GM12872 (cell line): ENCODE data around the gene ID2.

Experiments
- CTCF ChIP-seq: IDR thresholded peaks from 3 replicates; pipeline ENCODE4 v1.5.1; 2011; ENCODE audit warnings: low read depth, mild to moderate bottlenecking, low read length, moderate library complexity; ENCODE audit not compliant: insufficient read depth

ID2 gene

GRCh38 chr2:8697190-8697589 is 15.3 kb downstream of the ID2 start:
- no peak for TF ChIP-seq CTCF

- no peak for TF ChIP-seq CTCF
These were observed 18.0 kb downstream of the ID2 start for GRCh38 chr2:8699839-8700238.

- TF ChIP-seq CTCF = no peak
These were observed 20.0 kb downstream of the ID2 start for GRCh38 chr2:8701681-8702379.

- no peak for TF ChIP-seq CTCF
These were observed 23.1 kb downstream of the ID2 start for GRCh38 chr2:8704906-8705305.

- no peak for TF ChIP-seq CTCF
These were observed 27.8 kb downstream of the ID2 start for GRCh38 chr2:8709611-8710010.

GRCh38 chr2:8710951-8711350 is 29.1 kb downstream of the ID2 start:
- no peak for TF ChIP-seq CTCF

GRCh38 chr2:8714283-8714682 is 32.4 kb downstream of the ID2 start:
- TF ChIP-seq CTCF = no peak
